Fibroblast of lung (primary cell): ENCODE measurements around the gene PPM1D. TPM values are rescaled to one million over a fixed set of nuclear protein-coding genes. Genes with fewer than 3 reads are reported as not detected.

Experiments
- DNase-seq, 2 donors: peaks; one replicate each; pipeline versions ENCODE4 v3.0.0 to v3.0.0-alpha.2; 2010; ENCODE audit warnings: low read depth in 2 of 2
- H2AFZ ChIP-seq: 2 replicates; pipeline ENCODE4 v1.5.1; 2012; ENCODE audit warnings: low read length, control low read depth, inconsistent platforms
- H3K27ac ChIP-seq: 2 replicates; pipeline ENCODE4 v1.5.1; 2011; ENCODE audit warnings: low read length, control low read depth; ENCODE audit not compliant: insufficient read depth
- H3K27me3 ChIP-seq: 2 replicates; pipeline ENCODE4 v1.5.1; 2011; ENCODE audit warnings: mild to moderate bottlenecking, low read length; ENCODE audit not compliant: control insufficient read depth, insufficient read depth
- H3K36me3 ChIP-seq: 2 replicates; pipeline ENCODE4 v1.5.1; 2011; ENCODE audit warnings: low read length; ENCODE audit not compliant: control insufficient read depth, insufficient read depth
- H3K4me1 ChIP-seq: 2 replicates; pipeline ENCODE4 v1.5.1; 2011; ENCODE audit warnings: low read length; ENCODE audit not compliant: control insufficient read depth, insufficient read depth; ENCODE audit errors: extremely low read depth
- H3K4me2 ChIP-seq: 2 replicates; pipeline ENCODE4 v1.5.1; 2011; ENCODE audit warnings: low read length, control low read depth; ENCODE audit not compliant: insufficient read depth; ENCODE audit errors: extremely low read depth
- H3K4me3 ChIP-seq, 4 experiments: fragments of 200-600 bp in 1 of 4; sonication (generic) in 1 of 4; replicated peaks in 1 of 4; 2 replicates each; pipeline ENCODE4 v1.5.1; 2011 to 2016; ENCODE audit warnings: low read length in 4 of 4, low read depth in 3 of 4, mild to moderate bottlenecking in 3 of 4, control low read depth in 2 of 4, inconsistent platforms in 1 of 4, mixed read lengths in 1 of 4; ENCODE audit not compliant: insufficient read depth in 1 of 4; ENCODE audit errors: control extremely low read depth in 1 of 4
- H3K79me2 ChIP-seq: 2 replicates; pipeline ENCODE4 v1.5.1; 2012; ENCODE audit warnings: mild to moderate bottlenecking, low read length, inconsistent platforms; ENCODE audit not compliant: control insufficient read depth, insufficient read depth
- H3K9ac ChIP-seq: 2 replicates; pipeline ENCODE4 v1.5.1; 2011; ENCODE audit warnings: mild to moderate bottlenecking, low read length, control low read depth; ENCODE audit not compliant: insufficient read depth
- H3K9me3 ChIP-seq: 2 replicates; pipeline ENCODE4 v1.5.1; 2012; ENCODE audit warnings: low read depth, low read length; ENCODE audit not compliant: control insufficient read depth, insufficient read depth
- H4K20me1 ChIP-seq: 2 replicates; pipeline ENCODE4 v1.5.1; 2011; ENCODE audit warnings: low read length; ENCODE audit not compliant: control insufficient read depth, insufficient read depth; ENCODE audit errors: extremely low read depth
- CTCF ChIP-seq, 2 donors: IDR thresholded peaks in 1 of 2; conservative IDR thresholded peaks in 1 of 2; 1 replicate in 1 of 2; 2 replicates in 1 of 2; pipeline ENCODE4 v1.5.1; 2011 to 2012; ENCODE audit warnings: low read length in 2 of 2, control low read depth in 1 of 2, inconsistent platforms in 1 of 2, low read depth in 1 of 2, mild to moderate bottlenecking in 1 of 2
- EZH2 ChIP-seq: IDR thresholded peaks from 2 replicates; pipeline ENCODE4 v1.5.1; 2012; ENCODE audit warnings: low read length, control low read depth, mild to moderate bottlenecking; ENCODE audit errors: missing control alignments
- polyA plus RNA-seq, 2 donors: library from polyadenylated mRNA; depleted of rRNA in 1 of 2; stranded (reverse) in 1 of 2; unstranded in 1 of 2; fragments of >200 nt; gene quantifications; 2 replicates each; pipeline ENCODE4 v1.2.1, GENCODE V29; 2011 to 2012; ENCODE audit warnings: missing spikeins in 1 of 2
- total RNA-seq: library from RNA; depleted of rRNA; stranded (reverse); fragments of >200 nt; gene quantifications from 2 replicates; pipeline ENCODE4 v1.2.1, GENCODE V29; 2014

Gene PPM1D
- total and polyA plus RNA-seq, 2 donors (not counting 1 experiment from before 2014, with no cell fraction given) = 6.8 to 12.4 TPM

- H3K27ac ChIP-seq = no peak overlapping the region
- no peaks in the 10 kb centered on the region for H3K27me3 ChIP-seq
- no peak for DNase-seq
- H3K79me2 ChIP-seq = no peaks in the 10 kb centered on the region
- H3K4me3 ChIP-seq = no peak overlapping the region
- H3K9me3 ChIP-seq = no peaks in the 10 kb centered on the region
- H4K20me1 ChIP-seq = no peaks in the 10 kb centered on the region
- TF ChIP-seq CTCF (conservative IDR thresholded peaks at IDR 0.05 in 1 of 2, IDR thresholded peaks at IDR 0.05 in 1 of 2; ENCODE audit: low read depth in 1 of 2, low read length in 2 of 2) = no peak
- H3K36me3 ChIP-seq = no peaks in the 10 kb centered on the region
- no peaks in the 10 kb centered on the region for H3K4me1 ChIP-seq
- H3K4me2 ChIP-seq = no peak overlapping the region
- H3K9ac ChIP-seq = no peak overlapping the region
- no peak overlapping the region for H2AFZ ChIP-seq
Measured at GRCh38 chr17:60563743-60564142, 36.2 kb upstream of the PPM1D start.

- Histone ChIP-seq H3K4me2 (no peak overlapping the region), H2AFZ (no peak overlapping the region), H4K20me1 (no peaks in the 10 kb centered on the region), H3K9ac (no peak overlapping the region), H3K79me2 (no peaks in the 10 kb centered on the region), H3K4me3 (no peak overlapping the region), H3K9me3 (no peaks in the 10 kb centered on the region), H3K36me3 (no peaks in the 10 kb centered on the region), H3K27ac (no peak overlapping the region), H3K27me3 (no peaks in the 10 kb centered on the region), H3K4me1 (no peaks in the 10 kb centered on the region)
- DNase-seq = no peak
- TF ChIP-seq EZH2 (no peak), CTCF (conservative IDR thresholded peaks at IDR 0.05 in 1 of 2, IDR thresholded peaks at IDR 0.05 in 1 of 2; ENCODE audit: low read depth in 1 of 2, low read length in 2 of 2) (no peak)
Measured at GRCh38 chr17:60565233-60565632, 34.8 kb upstream of the PPM1D start.

GRCh38 chr17:60573236-60574051 lies 26.5 kb upstream of the PPM1D start:
- no peaks in the 10 kb centered on the region for H4K20me1 ChIP-seq

More at GRCh38 chr17:60573236-60574051, 26.5 kb upstream of the PPM1D start:
- TF ChIP-seq EZH2 (no peak), CTCF (conservative IDR thresholded peaks at IDR 0.05 in 1 of 2, IDR thresholded peaks at IDR 0.05 in 1 of 2; ENCODE audit: low read depth in 1 of 2, low read length in 2 of 2) (no peak)
- Histone ChIP-seq H3K4me1 (no peaks in the 10 kb centered on the region), H3K4me2 (no peak overlapping the region), H3K36me3 (no peaks in the 10 kb centered on the region), H2AFZ (no peak overlapping the region), H3K79me2 (no peaks in the 10 kb centered on the region), H3K27ac (no peak overlapping the region), H3K4me3 (no peak overlapping the region), H3K27me3 (no peaks in the 10 kb centered on the region), H3K9me3 (no peaks in the 10 kb centered on the region), H3K9ac (no peak overlapping the region)
- DNase-seq = peak in 1 of 2 donors; percentile 91
